GM11168 (cell line): ENCODE measurements around the gene C4orf50.
"Not testable (repeated sequence)": the region's sequence is repeated elsewhere in the genome, so short reads cannot be mapped to it uniquely, and the experiment has no call there.

Experiments
- in situ Hi-C: fragments of 300-500 bp; cut with MboI; formaldehyde crosslinking; loops from one replicate; pipeline ENCODE4 v1.12.0; 2022; ENCODE audit warnings: low sequenced_read_pairs; ENCODE audit not compliant: unreplicated experiment

C4orf50 gene

DNA sequence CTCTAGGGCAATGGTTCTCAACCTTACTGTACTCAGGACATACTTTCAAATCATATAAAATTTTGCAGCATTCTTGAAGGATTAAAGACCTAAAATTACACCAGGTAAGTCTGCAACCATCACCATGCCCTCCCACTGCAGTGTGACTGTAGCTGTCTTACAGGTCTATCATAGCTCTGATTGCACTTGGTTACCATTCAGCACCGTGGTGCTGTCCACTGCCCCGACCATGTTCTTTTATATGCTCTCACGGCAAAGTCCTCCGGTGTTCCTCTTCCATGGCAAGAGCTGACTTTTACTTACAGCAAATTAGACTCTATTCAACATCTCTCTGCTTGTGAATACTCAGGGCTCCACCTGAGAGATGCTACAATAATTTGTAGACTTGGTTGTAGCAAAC, 136.9 kb downstream of the C4orf50 start:
- in situ Hi-C loops: no loop called here

DNA sequence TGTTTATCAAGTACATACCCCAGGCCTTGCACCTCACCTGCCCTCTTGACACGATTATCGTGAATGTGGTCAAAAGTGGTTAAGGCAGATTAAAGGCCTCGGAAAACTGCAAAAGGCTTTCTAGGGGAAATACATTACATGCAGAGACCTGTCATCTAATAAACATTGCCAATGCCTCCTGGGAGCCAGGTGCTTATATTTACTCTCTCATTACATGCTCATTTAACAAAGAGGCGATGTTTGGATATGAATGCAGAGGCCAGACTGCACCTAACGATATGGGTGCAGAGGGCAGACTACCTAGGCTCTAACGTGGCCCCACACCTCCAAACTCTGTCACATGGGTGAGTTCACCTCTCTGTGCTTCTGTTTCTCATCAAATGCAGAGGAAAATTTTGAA, 139.9 kb downstream of the C4orf50 start:
- in situ Hi-C loops: no loop called here

DNA sequence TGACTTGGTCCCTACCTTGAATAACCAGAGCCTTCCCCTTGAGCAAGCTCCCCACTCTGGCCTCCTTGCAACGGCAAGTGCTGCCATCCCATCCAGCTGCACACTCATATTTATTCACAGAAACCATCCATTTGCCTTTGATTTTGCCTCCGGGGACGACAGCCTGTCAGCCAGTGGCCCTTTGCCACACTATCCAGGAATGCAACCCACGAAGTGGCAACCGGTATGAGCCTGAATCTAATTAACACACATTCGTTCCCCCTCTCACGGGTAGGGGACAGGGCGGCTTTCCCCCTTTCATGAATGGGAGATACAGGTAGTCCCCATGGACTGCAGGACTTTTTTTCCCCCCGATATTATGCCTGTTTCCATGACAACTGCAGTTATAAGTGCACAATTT, 140.8 kb downstream of the C4orf50 start:
- in situ Hi-C loops: no loop called here

DNA sequence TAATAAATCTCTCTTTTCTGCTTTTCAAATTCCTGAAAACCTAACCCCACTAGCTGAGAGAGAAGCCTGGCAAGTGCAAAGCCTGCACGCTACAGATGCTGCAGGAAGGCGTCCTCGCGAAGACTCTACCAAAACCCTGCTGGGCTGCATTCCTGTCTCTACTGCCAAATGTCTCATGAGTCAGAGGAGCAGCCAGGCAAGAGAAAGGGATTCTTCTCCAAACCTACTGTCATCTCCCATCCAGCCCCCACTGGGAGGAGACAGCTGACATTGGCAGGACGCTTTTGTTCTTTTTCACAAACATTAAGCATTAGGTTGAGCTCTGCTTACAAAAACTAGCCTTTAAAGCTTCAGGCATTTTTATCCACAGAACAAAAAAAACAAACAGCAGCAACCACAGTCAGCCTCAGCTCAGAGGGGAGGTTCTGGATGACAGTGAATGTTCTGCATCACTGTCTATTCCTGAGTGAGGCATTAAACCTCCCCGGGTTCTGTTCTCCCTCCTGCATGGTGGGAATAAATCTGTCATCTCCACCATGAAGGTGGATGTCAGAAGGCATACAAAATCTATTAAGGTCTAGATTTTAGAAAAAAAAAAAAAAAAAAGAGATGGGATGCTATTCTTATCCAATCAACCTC, 143.3 kb downstream of the C4orf50 start:
- in situ Hi-C loops: no loop called here

DNA sequence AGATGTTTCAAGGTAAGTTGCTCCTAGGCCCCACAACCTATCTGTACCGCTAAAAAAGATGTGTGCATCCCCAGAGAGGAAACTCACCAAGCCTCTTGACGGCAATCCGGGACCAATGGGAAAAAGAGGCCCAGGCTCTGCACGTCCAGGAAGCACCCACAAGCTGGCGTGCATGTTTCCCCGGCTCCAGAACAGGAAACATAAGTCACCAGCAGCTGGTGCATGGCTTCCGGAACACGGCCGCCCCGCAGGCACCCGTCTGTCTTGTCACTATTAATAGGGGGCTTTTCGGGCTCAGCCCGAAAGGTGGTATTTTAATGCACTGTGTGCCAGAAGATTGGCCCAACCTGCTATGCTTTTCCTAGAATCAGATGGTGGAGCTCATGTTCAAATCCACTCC, 147.5 kb downstream of the C4orf50 start:
- in situ Hi-C loops: no loop called here

DNA sequence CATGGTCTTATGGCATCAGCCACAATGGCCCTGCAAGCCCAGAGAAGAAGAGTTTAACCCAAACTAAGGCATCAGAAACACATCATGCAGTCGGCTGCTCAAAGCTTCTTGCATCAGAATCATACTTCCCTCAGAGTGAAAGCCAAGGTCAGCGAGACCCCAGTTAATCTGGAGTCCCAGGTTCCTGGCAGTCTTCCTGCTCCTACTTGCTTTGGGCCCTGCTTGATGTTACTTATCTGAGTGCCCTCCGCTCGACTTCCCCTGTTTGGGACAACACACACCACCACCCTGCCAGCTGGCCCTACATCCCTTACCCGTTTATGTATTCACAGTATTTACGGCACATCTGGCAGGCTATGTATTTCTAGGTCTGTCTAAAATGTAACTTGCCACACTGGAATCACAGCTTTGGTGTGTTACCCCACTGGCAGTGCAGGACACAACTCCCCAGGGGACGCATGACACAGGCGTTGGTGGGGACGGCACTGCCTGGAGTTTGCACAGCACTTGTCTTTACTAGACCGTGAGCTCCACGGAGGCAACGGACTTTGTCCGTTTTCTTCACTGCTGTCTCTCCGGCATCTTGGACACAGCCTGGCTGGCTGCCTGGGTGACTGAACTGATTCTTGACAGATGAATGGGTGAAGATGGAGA, 148.1 kb downstream of the C4orf50 start:
- in situ Hi-C loops: no loop called here

DNA sequence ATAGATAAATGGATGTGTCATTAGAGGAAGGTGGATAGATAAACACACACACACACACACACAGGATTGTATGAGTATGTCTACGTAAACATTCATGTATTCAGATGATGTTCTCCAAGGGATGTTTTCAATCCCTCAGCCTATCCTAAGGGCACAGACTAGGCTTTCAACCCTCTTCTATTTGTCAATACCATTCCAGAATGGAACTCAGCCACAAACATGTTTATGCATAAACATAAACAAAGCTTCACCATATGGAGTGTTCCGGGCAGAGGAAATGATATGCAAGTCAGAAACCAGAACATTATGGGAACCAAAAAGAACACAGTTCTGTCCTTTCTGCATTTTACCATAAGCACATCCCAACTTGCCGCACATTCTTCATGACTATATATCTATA, 150.4 kb downstream of the C4orf50 start:
- in situ Hi-C loops: no loop called here

DNA sequence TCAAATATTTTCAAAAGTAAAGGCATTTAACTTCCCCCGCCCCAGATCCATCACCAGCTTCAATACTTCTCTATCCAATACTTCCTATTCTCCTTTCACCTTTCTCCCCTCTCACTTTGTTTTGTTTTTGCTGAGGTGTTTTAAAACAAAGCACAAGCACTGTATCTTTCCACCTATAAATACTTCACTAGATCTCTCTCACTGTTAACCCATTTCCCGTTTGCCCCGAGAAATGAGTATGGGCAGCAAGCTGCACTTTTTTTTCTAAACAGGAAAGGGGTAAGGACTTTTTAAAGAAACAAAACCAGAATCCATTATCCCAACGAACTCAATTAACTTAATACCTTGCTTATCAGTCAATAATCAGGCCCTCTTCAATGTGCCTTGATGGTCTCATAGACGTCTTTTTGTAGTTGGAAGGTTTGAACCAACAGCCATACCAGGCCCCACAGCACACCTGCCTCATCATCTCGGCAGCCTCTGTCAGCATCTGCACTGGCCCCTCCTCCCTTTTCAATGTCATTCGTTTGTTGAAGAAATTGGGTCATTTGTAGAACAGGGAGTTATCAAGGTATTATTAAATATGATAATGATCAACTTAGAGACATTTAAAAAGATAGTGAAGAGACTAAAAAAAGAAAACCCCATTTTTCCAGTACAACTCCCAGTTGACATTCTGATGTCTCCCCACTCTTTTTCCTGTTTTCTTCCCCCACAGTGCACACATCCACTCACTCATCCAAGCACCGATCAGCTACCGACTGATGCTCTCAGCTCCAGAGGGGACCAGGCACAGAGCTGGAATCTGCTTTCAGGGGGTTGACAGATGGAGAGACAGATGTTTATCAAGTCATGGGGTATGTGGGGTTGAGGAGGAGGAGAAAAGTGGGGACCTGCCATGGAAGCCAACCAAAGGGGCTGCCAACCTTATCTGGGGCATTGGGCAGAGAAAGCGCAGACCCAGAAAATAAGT, 151.1 kb downstream of the C4orf50 start:
- in situ Hi-C loops: no loop called here

DNA sequence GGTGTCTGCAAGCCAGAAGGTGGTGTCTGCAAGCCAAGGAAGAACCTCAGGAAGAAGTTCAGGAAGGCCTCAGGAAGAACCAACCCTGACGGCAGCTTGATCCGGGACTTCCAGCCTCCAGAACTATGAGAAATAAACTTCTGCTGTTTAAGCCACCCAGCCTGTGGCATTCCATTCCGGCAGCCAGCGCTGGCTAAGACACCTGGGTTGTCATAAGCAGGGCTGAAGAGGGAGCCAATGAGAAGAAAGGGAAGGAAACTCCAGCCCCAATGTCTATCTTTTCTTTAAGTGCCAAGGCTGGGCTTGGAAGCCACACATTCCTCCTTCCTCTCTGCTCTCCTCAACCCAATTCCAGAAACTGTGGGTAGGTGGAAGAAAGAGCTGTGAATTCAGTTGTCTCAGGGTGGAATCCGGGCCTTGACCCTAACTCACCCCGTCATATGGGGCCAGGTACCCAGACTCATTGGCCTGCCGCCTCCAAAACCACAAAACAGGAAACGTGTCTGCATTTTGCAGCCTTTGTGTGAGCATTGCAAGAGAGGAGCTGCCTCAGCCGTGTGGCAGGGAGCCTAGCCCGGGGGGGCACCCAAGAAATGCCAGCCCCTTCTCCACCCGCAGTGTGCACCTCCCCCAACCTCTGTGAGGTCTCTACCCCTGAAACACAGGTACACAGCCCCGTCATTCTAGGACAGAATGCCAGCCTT, 152.2 kb downstream of the C4orf50 start:
- in situ Hi-C loops: no loop called here

DNA sequence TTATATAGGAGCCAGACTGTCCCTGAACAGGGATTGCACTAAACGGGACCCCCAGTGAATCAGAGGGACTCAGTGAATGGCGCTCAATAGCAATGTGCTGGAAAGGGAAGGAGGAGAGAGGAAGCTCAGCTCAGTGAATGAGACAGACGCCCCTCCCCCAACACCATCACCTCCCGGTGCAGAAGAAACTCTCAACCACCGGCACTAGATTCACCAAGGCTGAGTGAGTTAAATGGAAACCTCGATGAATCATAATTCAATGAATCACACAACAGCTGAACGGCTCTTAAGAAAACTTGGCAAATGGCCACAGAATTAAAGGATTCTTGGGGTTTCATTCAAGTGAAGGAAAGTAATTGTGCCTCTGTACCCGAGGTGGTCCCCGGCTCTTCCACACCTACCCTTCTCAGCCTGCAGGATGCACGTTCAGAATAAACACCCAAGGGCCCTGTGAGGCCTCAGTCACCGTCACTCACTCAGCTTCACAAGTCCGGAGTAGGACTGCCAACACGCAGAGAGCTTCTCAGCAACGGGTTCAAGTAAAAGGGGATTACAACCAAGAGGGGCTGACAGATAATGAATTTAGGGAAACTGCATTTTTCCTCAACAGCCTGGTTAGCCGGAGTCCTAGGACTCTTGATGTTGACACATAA, 154.6 kb downstream of the C4orf50 start:
- in situ Hi-C loops: no loop called here

DNA sequence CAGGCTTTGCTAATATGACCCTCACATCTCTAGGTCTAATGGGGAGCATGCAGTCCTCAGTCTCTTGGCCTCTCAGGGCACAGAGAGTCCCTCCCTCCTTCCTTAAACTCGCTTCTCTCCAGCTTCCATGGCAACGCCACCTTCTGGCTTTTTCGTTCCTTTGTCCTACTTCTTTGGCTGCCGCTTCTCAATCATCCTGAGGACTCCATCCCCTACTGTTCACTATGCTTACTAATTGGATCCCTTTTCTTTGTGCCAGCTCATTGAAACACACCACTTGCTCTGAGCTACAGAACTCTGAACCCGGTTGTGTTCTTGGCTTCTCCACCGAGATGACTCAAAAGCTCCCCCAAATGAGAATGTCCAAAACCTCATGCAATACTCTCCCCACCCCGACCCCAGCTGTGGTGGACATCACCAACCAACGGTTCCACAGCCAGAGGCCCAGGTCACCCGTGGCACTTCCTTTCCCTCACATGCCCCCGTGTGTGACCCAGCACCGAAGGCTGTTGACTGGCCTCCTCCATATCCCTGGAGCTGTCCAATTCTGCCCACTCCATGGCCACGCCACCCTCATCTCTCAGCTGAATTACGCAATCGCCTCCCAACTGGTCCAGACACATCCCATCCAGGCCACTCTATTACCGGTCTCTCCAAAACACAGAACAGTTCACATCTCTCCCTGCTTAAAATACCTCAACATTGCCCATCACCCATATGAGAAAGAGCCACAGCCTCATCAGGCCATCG, 160.0 kb downstream of the C4orf50 start:
- in situ Hi-C loops: no loop called here

DNA sequence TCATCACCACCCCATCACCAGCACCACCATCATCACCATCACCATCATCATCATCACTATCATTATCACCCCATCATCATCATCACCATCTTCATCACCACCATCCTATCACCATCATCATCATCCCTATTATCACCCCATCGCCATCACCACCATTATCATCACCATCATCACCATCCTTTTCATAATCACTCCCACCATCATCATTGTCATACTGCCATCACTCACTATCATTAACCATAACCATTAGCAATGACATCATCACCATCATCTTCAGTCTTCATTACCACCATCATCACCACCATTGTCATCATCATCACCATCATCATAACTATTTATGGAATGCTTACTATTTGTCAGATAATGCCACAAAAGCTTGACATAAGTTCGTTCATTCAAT, 161.0 kb downstream of the C4orf50 start:
- in situ Hi-C loops: no loop called here

DNA sequence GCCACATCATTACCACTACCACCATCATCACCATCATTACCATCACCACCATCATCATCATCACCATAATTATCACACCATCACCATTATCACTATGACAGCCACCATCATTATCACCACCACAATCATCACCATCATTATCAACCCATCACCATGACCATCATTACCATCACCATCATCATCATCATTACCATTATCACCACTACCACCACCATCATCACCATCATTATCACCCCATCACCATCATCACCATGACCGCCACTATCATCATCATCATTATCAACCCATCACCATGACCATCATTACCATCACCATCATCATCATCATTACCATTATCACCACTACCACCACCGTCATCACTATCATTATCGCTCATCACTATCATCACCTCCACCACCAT, 161.9 kb downstream of the C4orf50 start:
- in situ Hi-C loops: not testable (repeated sequence)

DNA sequence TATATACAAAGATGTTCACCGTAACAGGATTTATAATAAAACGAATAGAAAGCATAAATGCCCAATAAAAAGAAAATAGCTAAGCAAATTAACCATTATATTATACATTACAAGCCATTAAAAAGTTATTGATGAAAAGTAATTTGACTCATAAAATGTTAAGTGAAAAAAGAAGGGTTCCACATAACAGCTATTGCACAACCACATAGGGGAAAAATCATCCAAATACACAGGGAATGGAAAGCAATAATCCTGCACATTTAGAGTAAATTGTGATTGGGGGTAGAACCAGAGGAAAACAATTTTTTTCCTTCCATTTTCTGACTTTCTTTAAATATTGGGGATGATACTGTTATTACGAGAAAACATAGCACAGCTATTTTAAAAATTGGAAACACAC, 163.3 kb downstream of the C4orf50 start:
- in situ Hi-C loops: no loop called here

DNA sequence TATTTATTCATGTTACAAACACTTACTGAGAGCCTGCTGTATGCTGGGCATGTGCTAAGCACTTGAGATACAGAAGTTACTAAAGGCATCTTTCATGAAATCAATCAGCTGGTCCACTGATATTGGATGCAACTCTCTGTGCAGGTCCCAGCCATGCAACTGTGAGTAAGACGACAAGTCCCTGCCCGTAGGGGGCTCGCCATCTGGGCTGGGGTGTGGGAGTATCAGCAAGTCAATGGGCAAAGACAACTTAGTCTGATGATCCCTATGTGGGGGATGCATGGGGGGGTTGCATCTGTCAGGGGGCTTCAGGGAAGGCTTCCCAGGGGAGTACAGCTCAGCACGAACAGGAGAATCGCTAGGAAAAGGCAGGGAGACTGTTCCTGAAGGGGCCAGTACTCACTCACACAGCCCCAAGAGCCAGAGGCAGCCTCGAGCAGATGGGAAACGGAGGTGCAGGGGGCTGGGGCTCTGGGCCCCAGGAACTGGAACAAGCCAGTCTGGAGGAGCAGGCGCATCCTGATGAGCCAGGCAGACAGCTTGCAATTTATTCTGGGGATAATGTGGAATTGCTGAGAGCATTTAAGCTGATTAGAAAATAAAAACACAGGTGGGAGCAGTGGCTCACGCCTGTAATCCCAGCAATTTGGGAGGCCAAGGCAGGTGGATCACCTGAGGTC, 165.6 kb downstream of the C4orf50 start:
- in situ Hi-C loops: no loop called here

DNA sequence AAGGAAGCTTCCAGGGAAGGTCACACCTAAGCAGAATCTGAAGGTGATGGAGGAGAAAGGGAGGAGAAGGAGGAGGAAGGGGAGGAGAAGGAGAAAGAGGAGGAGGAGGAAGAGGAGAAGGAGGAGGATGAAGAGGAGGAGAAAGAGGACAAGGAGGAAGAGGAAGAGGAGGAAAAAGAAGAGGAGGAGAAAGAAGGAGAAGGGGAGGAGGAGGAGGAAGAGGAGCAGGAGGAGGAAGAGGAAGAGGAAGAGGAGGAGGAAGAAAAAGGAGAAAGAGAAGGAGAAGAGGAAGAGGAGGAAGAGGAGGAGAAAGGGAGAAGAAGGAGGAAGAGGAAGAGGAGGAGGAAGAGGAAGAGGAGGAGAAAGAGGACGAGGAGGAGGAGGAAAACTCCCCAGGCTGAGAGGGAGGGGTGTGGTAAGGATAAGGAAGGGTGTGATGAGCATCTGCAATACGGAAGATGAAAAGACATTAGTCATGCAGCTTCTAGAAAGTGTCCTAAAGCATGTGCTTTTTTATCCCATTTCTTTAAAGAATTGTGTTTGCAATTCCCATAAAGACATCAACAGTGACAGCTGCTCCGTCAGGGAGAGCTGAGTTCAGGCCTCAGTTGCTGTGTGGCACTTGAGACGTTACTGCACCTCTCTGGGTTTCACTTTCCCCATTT, 166.5 kb downstream of the C4orf50 start:
- in situ Hi-C loops: no loop called here
